Loucy (cell line): ENCODE data around the gene MINPP1.

Source experiments
- H2AFZ ChIP-seq: fragments of 200-600 bp; sonication (generic); 2 replicates; pipeline ENCODE4 v1.6.0; 2016; ENCODE audit warnings: antibody characterized with exemption, mild to moderate bottlenecking, low read length, moderate library complexity
- H3F3A ChIP-seq: fragments of 200-600 bp; 2 replicates; pipeline ENCODE4 v1.6.0; 2016; ENCODE audit warnings: antibody characterized with exemption, low read depth, mild to moderate bottlenecking
- H3K27me3 ChIP-seq: fragments of 200-600 bp; sonication (generic); 2 replicates; pipeline ENCODE4 v1.6.1; 2014; ENCODE audit warnings: low read length, mild to moderate bottlenecking; ENCODE audit not compliant: insufficient read depth, poor library complexity, severe bottlenecking
- H3K36me3 ChIP-seq: fragments of 200-600 bp; sonication (generic); 2 replicates; pipeline ENCODE4 v1.6.1; 2016; ENCODE audit warnings: low read length; ENCODE audit not compliant: insufficient read depth
- H3K4me1 ChIP-seq: fragments of 200-600 bp; sonication (generic); 2 replicates; pipeline ENCODE4 v1.5.1; 2014; ENCODE audit warnings: low read length, mild to moderate bottlenecking; ENCODE audit not compliant: insufficient read depth, poor library complexity, severe bottlenecking
- H3K4me2 ChIP-seq: fragments of 200-600 bp; sonication (generic); 2 replicates; pipeline ENCODE4 v1.6.0; 2014; ENCODE audit warnings: antibody characterized with exemption, low read length, low read depth, mild to moderate bottlenecking; ENCODE audit not compliant: poor library complexity, severe bottlenecking
- H3K4me3 ChIP-seq: fragments of 200-600 bp; sonication (generic); 2 replicates; pipeline ENCODE4 v1.5.1; 2014; ENCODE audit warnings: low read length, mild to moderate bottlenecking, mixed read lengths; ENCODE audit not compliant: poor library complexity, severe bottlenecking
- H3K79me2 ChIP-seq: fragments of 200-600 bp; sonication (generic); 2 replicates; pipeline ENCODE4 v1.6.1; 2014; ENCODE audit warnings: low read length; ENCODE audit not compliant: insufficient read depth
- H3K9ac ChIP-seq: fragments of 200-600 bp; sonication (generic); 2 replicates; pipeline ENCODE4 v1.6.0; 2014; ENCODE audit warnings: mild to moderate bottlenecking, low read depth, low read length, moderate library complexity; ENCODE audit not compliant: poor library complexity, severe bottlenecking
- H3K9me2 ChIP-seq: fragments of 200-600 bp; sonication (generic); replicated peaks from 2 replicates; pipeline ENCODE4 v1.6.1; 2016; ENCODE audit warnings: low read depth, low read length, mixed read lengths
- H3K9me3 ChIP-seq: fragments of 200-600 bp; sonication (generic); 2 replicates; pipeline ENCODE4 v1.6.1; 2014; ENCODE audit warnings: mild to moderate bottlenecking, antibody characterized with exemption, low read length, low read depth; ENCODE audit not compliant: insufficient read depth
- H4K20me1 ChIP-seq: fragments of 200-600 bp; sonication (generic); 2 replicates; pipeline ENCODE4 v1.6.0; 2014; ENCODE audit warnings: antibody characterized with exemption, low read length, mild to moderate bottlenecking; ENCODE audit not compliant: insufficient read depth, poor library complexity, severe bottlenecking
- CTCF ChIP-seq: fragments of 200-600 bp; sonication (generic); conservative IDR thresholded peaks from 2 replicates; pipeline ENCODE4 v1.5.1; 2014; ENCODE audit warnings: mild to moderate bottlenecking, antibody characterized with exemption, low read length
- EZH2phosphoT487 ChIP-seq: fragments of 200-600 bp; IDR thresholded peaks from 2 replicates; pipeline ENCODE4 v1.6.1; 2018; ENCODE audit warnings: antibody characterized with exemption, mild to moderate bottlenecking, moderate library complexity, borderline replicate concordance

MINPP1 gene

GRCh38 chr10:87503401-87503800, 1.3 kb upstream of the MINPP1 start:
- Histone ChIP-seq H3K36me3 (no peaks in the 10 kb centered on the region), H3K9ac (no peak overlapping the region), H3F3A (no peaks in the 10 kb centered on the region), H2AFZ (no peak overlapping the region), H3K9me2 (no peaks in the 10 kb centered on the region), H3K79me2 (peaks cover 31% of the 10 kb centered on the region), H3K27me3 (peaks cover 64% of the 10 kb centered on the region), H3K4me1 (peaks cover 30% of the 10 kb centered on the region), H4K20me1 (peaks cover 26% of the 10 kb centered on the region), H3K9me3 (no peaks in the 10 kb centered on the region), H3K4me3 (no peak overlapping the region), H3K4me2 (no peak overlapping the region)
- no peak for TF ChIP-seq EZH2phosphoT487

- TF ChIP-seq CTCF (no peak), EZH2phosphoT487 (no peak)
- no peaks in the 10 kb centered on the region for H3F3A ChIP-seq
- peak overlapping the region; percentile 95 for H3K4me3 ChIP-seq
- H3K9me2 ChIP-seq = no peaks in the 10 kb centered on the region
- H3K4me1 ChIP-seq = peaks cover 34% of the 10 kb centered on the region
- H3K36me3 ChIP-seq = no peaks in the 10 kb centered on the region
- no peaks in the 10 kb centered on the region for H3K9me3 ChIP-seq
- peak overlapping the region; percentile 92 for H3K4me2 ChIP-seq
- H2AFZ ChIP-seq = peak overlapping the region; percentile 99
- H3K9ac ChIP-seq = peak overlapping the region; percentile 76
- peaks cover 31% of the 10 kb centered on the region for H3K79me2 ChIP-seq
- H3K27me3 ChIP-seq = peaks cover 59% of the 10 kb centered on the region
- peaks cover 26% of the 10 kb centered on the region for H4K20me1 ChIP-seq
Observed at GRCh38 chr10:87503886-87504285, 807 bp upstream of the MINPP1 start.

- Histone ChIP-seq H3K4me3 (peak overlapping the region; percentile 95), H3K9ac (peak overlapping the region; percentile 76), H3K9me3 (no peaks in the 10 kb centered on the region), H3K4me1 (peaks cover 37% of the 10 kb centered on the region), H2AFZ (peak overlapping the region; percentile 99), H3F3A (no peaks in the 10 kb centered on the region), H3K79me2 (peaks cover 31% of the 10 kb centered on the region), H3K27me3 (peaks cover 56% of the 10 kb centered on the region), H3K9me2 (no peaks in the 10 kb centered on the region), H3K4me2 (peak overlapping the region; percentile 92), H4K20me1 (peaks cover 26% of the 10 kb centered on the region), H3K36me3 (no peaks in the 10 kb centered on the region)
- TF ChIP-seq EZH2phosphoT487 = no peak
- TF ChIP-seq CTCF = no peak
Observed at GRCh38 chr10:87504307-87504639, 420 bp upstream of the MINPP1 start.

- no peaks in the 10 kb centered on the region for H3F3A ChIP-seq
- peak overlapping the region; percentile 99 for H2AFZ ChIP-seq
- H3K4me3 ChIP-seq = peak overlapping the region; percentile 95
- H3K9ac ChIP-seq = peak overlapping the region; percentile 76
- H3K27me3 ChIP-seq = peaks cover 47% of the 10 kb centered on the region
- TF ChIP-seq EZH2phosphoT487 = no peak
- peak; percentile 60 for TF ChIP-seq CTCF
- peaks cover 31% of the 10 kb centered on the region for H3K79me2 ChIP-seq
- no peaks in the 10 kb centered on the region for H3K36me3 ChIP-seq
- no peaks in the 10 kb centered on the region for H3K9me3 ChIP-seq
- peak overlapping the region; percentile 92 for H3K4me2 ChIP-seq
- peaks cover 48% of the 10 kb centered on the region for H3K4me1 ChIP-seq
- peaks cover 26% of the 10 kb centered on the region for H4K20me1 ChIP-seq
- no peaks in the 10 kb centered on the region for H3K9me2 ChIP-seq
Observed at GRCh38 chr10:87505366-87506111, 846 bp downstream of the MINPP1 start.
